ENCODE measurements around the gene PHEX.

DNA sequence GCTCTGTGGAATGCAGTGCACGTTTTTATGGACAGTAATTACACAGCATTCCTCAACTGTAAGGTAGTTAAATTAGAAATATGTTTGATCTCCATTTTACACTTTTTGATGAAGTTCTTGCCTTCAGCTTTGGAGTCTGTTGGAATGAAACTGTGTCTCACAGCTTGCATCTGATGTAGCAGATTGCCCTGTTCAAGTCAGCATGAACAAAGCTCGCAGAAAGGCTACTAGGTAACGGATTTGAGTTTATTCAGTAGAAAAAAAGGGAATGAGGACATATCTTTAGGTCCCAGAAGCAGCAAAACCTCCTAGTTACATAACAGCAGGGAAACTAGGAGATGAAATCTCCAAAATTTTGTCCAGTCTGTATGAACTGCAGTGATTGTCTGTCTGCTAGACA lies 216.3 kb downstream of the PHEX start:
- TF ChIP-seq EZH2 (IDR thresholded peaks at IDR 0.05; ENCODE audit: borderline replicate concordance, low read depth, low read length, severe bottlenecking): no peak
- TF ChIP-seq, protein P1, sequence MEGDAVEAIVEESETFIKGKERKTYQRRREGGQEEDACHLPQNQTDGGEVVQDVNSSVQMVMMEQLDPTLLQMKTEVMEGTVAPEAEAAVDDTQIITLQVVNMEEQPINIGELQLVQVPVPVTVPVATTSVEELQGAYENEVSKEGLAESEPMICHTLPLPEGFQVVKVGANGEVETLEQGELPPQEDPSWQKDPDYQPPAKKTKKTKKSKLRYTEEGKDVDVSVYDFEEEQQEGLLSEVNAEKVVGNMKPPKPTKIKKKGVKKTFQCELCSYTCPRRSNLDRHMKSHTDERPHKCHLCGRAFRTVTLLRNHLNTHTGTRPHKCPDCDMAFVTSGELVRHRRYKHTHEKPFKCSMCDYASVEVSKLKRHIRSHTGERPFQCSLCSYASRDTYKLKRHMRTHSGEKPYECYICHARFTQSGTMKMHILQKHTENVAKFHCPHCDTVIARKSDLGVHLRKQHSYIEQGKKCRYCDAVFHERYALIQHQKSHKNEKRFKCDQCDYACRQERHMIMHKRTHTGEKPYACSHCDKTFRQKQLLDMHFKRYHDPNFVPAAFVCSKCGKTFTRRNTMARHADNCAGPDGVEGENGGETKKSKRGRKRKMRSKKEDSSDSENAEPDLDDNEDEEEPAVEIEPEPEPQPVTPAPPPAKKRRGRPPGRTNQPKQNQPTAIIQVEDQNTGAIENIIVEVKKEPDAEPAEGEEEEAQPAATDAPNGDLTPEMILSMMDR (IDR thresholded peaks at IDR 0.05; ENCODE audit: borderline replicate concordance, extremely low read depth, low read length, poor library complexity, severe bottlenecking): no peak
